Effector CD8-positive, alpha-beta T cell (primary cell): Measurements from ENCODE around the gene SIVA1.

ENCODE experiments used
- DNase-seq: peaks from one replicate; lab custom pipeline; 2025; lab: John Stamatoyannopoulos, UW
- total RNA-seq, 4 experiments: gene quantifications; one replicate each; lab custom pipeline; 2026; lab: John Stamatoyannopoulos, UW

The SIVA1 gene
- total RNA-seq = 54.3 to 69.9 (median 59.9) reads per million in 4 experiments

- DNase-seq = peak; percentile 100
Measured at GRCh38 chr14:104752735-104753527, at the start of gene SIVA1. TSS of gene SIVA1 (plus strand) at chr14:104753147. CDS start at chr14:104753202, 55 bp downstream.

- DNase-seq = no peak
Measured at GRCh38 chr14:104703269-104703668, 49.7 kb upstream of the SIVA1 start.

- DNase-seq = no peak
Measured at GRCh38 chr14:104704252-104704651, 48.7 kb upstream of the SIVA1 start.

GRCh38 chr14:104705340-104706047 is 47.5 kb upstream of the SIVA1 start:
- DNase-seq = no peak

GRCh38 chr14:104706733-104707607 is 46.0 kb upstream of the SIVA1 start:
- no peak for DNase-seq

GRCh38 chr14:104707608-104708595 is 45.0 kb upstream of the SIVA1 start:
- DNase-seq = no peak

- DNase-seq = peak; percentile 62
Measured at GRCh38 chr14:104708606-104709268, 44.2 kb upstream of the SIVA1 start.

GRCh38 chr14:104709387-104710039 is 43.4 kb upstream of the SIVA1 start:
- no peak for DNase-seq

GRCh38 chr14:104710071-104710735 is 42.7 kb upstream of the SIVA1 start:
- no peak for DNase-seq

GRCh38 chr14:104712881-104713734 is 39.8 kb upstream of the SIVA1 start:
- DNase-seq = no peak

- no peak for DNase-seq
Measured at GRCh38 chr14:104714066-104714465, 38.9 kb upstream of the SIVA1 start.

- no peak for DNase-seq
Measured at GRCh38 chr14:104714681-104715080, 38.3 kb upstream of the SIVA1 start.

GRCh38 chr14:104715416-104715815 is 37.5 kb upstream of the SIVA1 start:
- no peak for DNase-seq

- no peak for DNase-seq
Measured at GRCh38 chr14:104715871-104716270, 37.1 kb upstream of the SIVA1 start.

- no peak for DNase-seq
Measured at GRCh38 chr14:104717137-104717536, 35.8 kb upstream of the SIVA1 start.

- no peak for DNase-seq
Measured at GRCh38 chr14:104717646-104718045, 35.3 kb upstream of the SIVA1 start.

- DNase-seq = no peak
Measured at GRCh38 chr14:104718147-104718546, 34.8 kb upstream of the SIVA1 start.

GRCh38 chr14:104718871-104719270 is 34.1 kb upstream of the SIVA1 start:
- no peak for DNase-seq
